Glutamatergic neuron (in vitro differentiated cells): ENCODE measurements around the gene STRN. TPM values are rescaled to one million over a fixed set of nuclear protein-coding genes. Genes with fewer than 3 reads are reported as not detected.

ENCODE experiments used
- DNase-seq: peaks from one replicate; pipeline ENCODE4 v3.0.0; 2022
- H3K27ac Mint-ChIP-seq: one replicate; pipeline ENCODE4 v1.8.0; 2020; ENCODE audit warnings: mild to moderate bottlenecking, mixed read lengths, inconsistent platforms; ENCODE audit not compliant: unreplicated experiment
- H3K27me3 Mint-ChIP-seq: one replicate; pipeline ENCODE4 v1.8.0; 2020; ENCODE audit warnings: mild to moderate bottlenecking, moderate library complexity, mixed read lengths, inconsistent platforms; ENCODE audit not compliant: unreplicated experiment
- H3K36me3 Mint-ChIP-seq: one replicate; pipeline ENCODE4 v1.8.0; 2020; ENCODE audit warnings: mild to moderate bottlenecking, mixed read lengths, inconsistent platforms; ENCODE audit not compliant: unreplicated experiment
- H3K4me1 Mint-ChIP-seq: one replicate; pipeline ENCODE4 v1.8.0; 2020; ENCODE audit warnings: mild to moderate bottlenecking, low read depth, mixed read lengths, inconsistent platforms; ENCODE audit not compliant: unreplicated experiment
- H3K4me3 Mint-ChIP-seq: one replicate; pipeline ENCODE4 v1.8.0; 2020; ENCODE audit warnings: mild to moderate bottlenecking, mixed read lengths, inconsistent platforms; ENCODE audit not compliant: unreplicated experiment
- H3K9me3 Mint-ChIP-seq: one replicate; pipeline ENCODE4 v1.8.0; 2020; ENCODE audit warnings: mild to moderate bottlenecking, moderate library complexity, mixed read lengths, inconsistent platforms; ENCODE audit not compliant: unreplicated experiment
- CTCF ChIP-seq: fragments of 200-600 bp; sonication (generic); IDR thresholded peaks from one replicate; pipeline ENCODE4 v1.5.0; 2021; ENCODE audit not compliant: partially characterized antibody, unreplicated experiment
- total RNA-seq: library from RNA; stranded (reverse); fragmentation: NEBNext Ultra II Directional; extraction: Animal tissue kit (Norgen Biotek cat#: 25700); gene quantifications from one replicate; pipeline ENCODE4 v1.2.1, GENCODE V29; 2021; ENCODE audit not compliant: unreplicated experiment

Gene STRN
- total RNA-seq, 1 donor from 2014 or later = 20.8 TPM

- H3K4me1 Mint-ChIP-seq = no peaks in the 10 kb centered on the region
- no peaks in the 10 kb centered on the region for H3K27me3 Mint-ChIP-seq
- no peak overlapping the region for H3K27ac Mint-ChIP-seq
- no peak overlapping the region for H3K4me3 Mint-ChIP-seq
- H3K9me3 Mint-ChIP-seq = no peaks in the 10 kb centered on the region
- DNase-seq = no peak
- no peak for TF ChIP-seq CTCF
- H3K36me3 Mint-ChIP-seq = no peaks in the 10 kb centered on the region
These were observed 96.7 kb downstream of the STRN start for GRCh38 chr2:36869606-36870005.

- DNase-seq = no peak
- no peaks in the 10 kb centered on the region for H3K9me3 Mint-ChIP-seq
- H3K4me3 Mint-ChIP-seq = no peak overlapping the region
- no peaks in the 10 kb centered on the region for H3K4me1 Mint-ChIP-seq
- no peaks in the 10 kb centered on the region for H3K36me3 Mint-ChIP-seq
- no peak for TF ChIP-seq CTCF
- H3K27me3 Mint-ChIP-seq = no peaks in the 10 kb centered on the region
- H3K27ac Mint-ChIP-seq = no peak overlapping the region
These were observed 104.4 kb downstream of the STRN start for GRCh38 chr2:36861896-36862295.

GRCh38 chr2:36859366-36859792, 107.0 kb downstream of the STRN start:
- Mint-ChIP-seq H3K36me3 (no peaks in the 10 kb centered on the region), H3K4me3 (no peak overlapping the region), H3K27me3 (no peaks in the 10 kb centered on the region), H3K4me1 (no peaks in the 10 kb centered on the region), H3K27ac (no peak overlapping the region), H3K9me3 (no peaks in the 10 kb centered on the region)
- DNase-seq = no peak
- TF ChIP-seq CTCF = no peak

- no peak for DNase-seq
- H3K27me3 Mint-ChIP-seq = no peaks in the 10 kb centered on the region
- no peak overlapping the region for H3K27ac Mint-ChIP-seq
- H3K36me3 Mint-ChIP-seq = no peaks in the 10 kb centered on the region
- H3K4me3 Mint-ChIP-seq = no peak overlapping the region
- no peaks in the 10 kb centered on the region for H3K4me1 Mint-ChIP-seq
- no peak for TF ChIP-seq CTCF
- no peaks in the 10 kb centered on the region for H3K9me3 Mint-ChIP-seq
These were observed 107.6 kb downstream of the STRN start for GRCh38 chr2:36858551-36859365.

- Mint-ChIP-seq H3K36me3 (no peaks in the 10 kb centered on the region), H3K27me3 (no peaks in the 10 kb centered on the region), H3K4me1 (no peaks in the 10 kb centered on the region), H3K27ac (no peak overlapping the region), H3K4me3 (no peak overlapping the region), H3K9me3 (no peaks in the 10 kb centered on the region)
- DNase-seq = no peak
- no peak for TF ChIP-seq CTCF
These were observed 108.6 kb downstream of the STRN start for GRCh38 chr2:36857713-36858112.
